Measurements from ENCODE around the gene CTNNA2. TPM values are rescaled to one million over a fixed set of nuclear protein-coding genes. Genes with fewer than 3 reads are reported as not detected.

The CTNNA2 gene
- total RNA-seq, 1 donor from 2014 or later: not detected

GRCh38 chr2:80429251-80429650 lies 916.4 kb downstream of the CTNNA2 start:
- ATAC-seq: no peak

- ATAC-seq: no peak
These were observed 925.1 kb downstream of the CTNNA2 start for GRCh38 chr2:80437959-80438358.

GRCh38 chr2:80438686-80439085 lies 925.8 kb downstream of the CTNNA2 start:
- no peak for ATAC-seq

- ATAC-seq: no peak
These were observed 941.8 kb downstream of the CTNNA2 start for GRCh38 chr2:80454628-80455027.

GRCh38 chr2:80459028-80459427 lies 946.2 kb downstream of the CTNNA2 start:
- no peak for ATAC-seq

- no peak for ATAC-seq
These were observed 948.8 kb downstream of the CTNNA2 start for GRCh38 chr2:80461505-80462197.

GRCh38 chr2:80462654-80463053 lies 949.8 kb downstream of the CTNNA2 start:
- no peak for ATAC-seq

- ATAC-seq: no peak
These were observed 951.4 kb downstream of the CTNNA2 start for GRCh38 chr2:80464275-80464674.

- no peak for ATAC-seq
These were observed 954.5 kb downstream of the CTNNA2 start for GRCh38 chr2:80467262-80467811.

- no peak for ATAC-seq
These were observed 956.6 kb downstream of the CTNNA2 start for GRCh38 chr2:80469428-80469827.

- ATAC-seq: no peak
These were observed 960.2 kb downstream of the CTNNA2 start for GRCh38 chr2:80473069-80473468.

GRCh38 chr2:80473796-80474195 lies 960.9 kb downstream of the CTNNA2 start:
- ATAC-seq: no peak

- no peak for ATAC-seq
These were observed 963.1 kb downstream of the CTNNA2 start for GRCh38 chr2:80475970-80476369.

- no peak for ATAC-seq
These were observed 963.8 kb downstream of the CTNNA2 start for GRCh38 chr2:80476535-80477117.

GRCh38 chr2:80482276-80482675 lies 969.4 kb downstream of the CTNNA2 start:
- no peak for ATAC-seq

GRCh38 chr2:80489717-80490116 lies 976.9 kb downstream of the CTNNA2 start:
- ATAC-seq: no peak

GRCh38 chr2:80490964-80491363 lies 978.1 kb downstream of the CTNNA2 start:
- no peak for ATAC-seq

- no peak for ATAC-seq
These were observed 983.5 kb downstream of the CTNNA2 start for GRCh38 chr2:80496346-80496745.

GRCh38 chr2:80496775-80497174 lies 983.9 kb downstream of the CTNNA2 start:
- ATAC-seq: no peak

- no peak for ATAC-seq
These were observed 986.2 kb downstream of the CTNNA2 start for GRCh38 chr2:80499095-80499494.

- no peak for ATAC-seq
These were observed 989.2 kb downstream of the CTNNA2 start for GRCh38 chr2:80501874-80502624.

GRCh38 chr2:80506563-80506962 lies 993.7 kb downstream of the CTNNA2 start:
- ATAC-seq: no peak

GRCh38 chr2:80510716-80511115 lies 997.9 kb downstream of the CTNNA2 start:
- no peak for ATAC-seq

- ATAC-seq: no peak
These were observed 1003.1 kb downstream of the CTNNA2 start for GRCh38 chr2:80515964-80516363.
